Muscle layer of duodenum (tissue), 2 donors: ENCODE data around the gene HOMEZ.
"Not testable (repeated sequence)": the region's sequence is repeated elsewhere in the genome, so short reads cannot be mapped to it uniquely, and the experiment has no call there.

Experiments
- H3K27ac ChIP-seq: one replicate; pipeline ENCODE4 v1.7.0; 2013; ENCODE audit warnings: mild to moderate bottlenecking, low read length
- H3K27me3 ChIP-seq: one replicate; pipeline ENCODE4 v1.7.0; 2013; ENCODE audit warnings: low read depth, mild to moderate bottlenecking, control low read depth, low read length
- H3K36me3 ChIP-seq, 2 donors: one replicate each; pipeline ENCODE4 v1.7.0; 2013; ENCODE audit warnings: low read length in 2 of 2, control low read depth in 1 of 2, mild to moderate bottlenecking in 1 of 2; ENCODE audit not compliant: insufficient read depth in 2 of 2, control insufficient read depth in 1 of 2
- H3K4me1 ChIP-seq, 2 donors: one replicate each; pipeline ENCODE4 v1.7.0; 2013; ENCODE audit warnings: low read length in 2 of 2, mild to moderate bottlenecking in 2 of 2, control low read depth in 1 of 2, moderate library complexity in 1 of 2; ENCODE audit not compliant: insufficient read depth in 2 of 2, control insufficient read depth in 1 of 2
- H3K4me3 ChIP-seq, 2 donors: one replicate each; pipeline ENCODE4 v1.7.0; 2013; ENCODE audit warnings: low read length in 2 of 2, low read depth in 1 of 2, mild to moderate bottlenecking in 1 of 2
- H3K9me3 ChIP-seq, 2 donors: one replicate each; pipeline ENCODE4 v1.7.0; 2013; ENCODE audit warnings: low read length in 2 of 2, control low read depth in 1 of 2, mild to moderate bottlenecking in 1 of 2; ENCODE audit not compliant: control insufficient read depth in 1 of 2
- donor health status: healthy.

The HOMEZ gene

DNA sequence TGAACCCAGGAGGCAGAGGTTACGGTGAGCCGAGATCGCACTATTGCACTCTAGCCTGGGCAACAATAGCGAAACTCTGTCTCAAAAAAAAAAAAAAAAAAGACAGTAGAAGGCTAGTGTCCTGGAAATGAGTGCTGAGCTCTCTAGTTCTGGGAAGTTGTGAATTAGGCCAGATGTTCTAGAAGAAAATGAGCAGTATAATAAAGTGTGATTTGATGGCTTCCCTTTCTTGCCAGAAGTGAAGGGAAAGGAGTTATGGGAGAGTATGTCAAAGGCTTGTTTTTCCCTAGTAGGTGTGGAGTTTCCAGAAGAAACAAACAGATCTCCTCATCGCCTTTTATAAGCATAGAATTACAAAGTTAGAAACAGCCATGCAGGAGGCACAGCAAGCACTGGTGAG, 27.7 kb downstream of the HOMEZ start:
- H3K9me3 ChIP-seq: no peaks in the 10 kb centered on the region
- no peaks in the 10 kb centered on the region for H3K27me3 ChIP-seq
- H3K36me3 ChIP-seq: no peaks in the 10 kb centered on the region
- H3K4me1 ChIP-seq: no peaks in the 10 kb centered on the region
- H3K4me3 ChIP-seq: no peak overlapping the region
- H3K27ac ChIP-seq: no peak overlapping the region

DNA sequence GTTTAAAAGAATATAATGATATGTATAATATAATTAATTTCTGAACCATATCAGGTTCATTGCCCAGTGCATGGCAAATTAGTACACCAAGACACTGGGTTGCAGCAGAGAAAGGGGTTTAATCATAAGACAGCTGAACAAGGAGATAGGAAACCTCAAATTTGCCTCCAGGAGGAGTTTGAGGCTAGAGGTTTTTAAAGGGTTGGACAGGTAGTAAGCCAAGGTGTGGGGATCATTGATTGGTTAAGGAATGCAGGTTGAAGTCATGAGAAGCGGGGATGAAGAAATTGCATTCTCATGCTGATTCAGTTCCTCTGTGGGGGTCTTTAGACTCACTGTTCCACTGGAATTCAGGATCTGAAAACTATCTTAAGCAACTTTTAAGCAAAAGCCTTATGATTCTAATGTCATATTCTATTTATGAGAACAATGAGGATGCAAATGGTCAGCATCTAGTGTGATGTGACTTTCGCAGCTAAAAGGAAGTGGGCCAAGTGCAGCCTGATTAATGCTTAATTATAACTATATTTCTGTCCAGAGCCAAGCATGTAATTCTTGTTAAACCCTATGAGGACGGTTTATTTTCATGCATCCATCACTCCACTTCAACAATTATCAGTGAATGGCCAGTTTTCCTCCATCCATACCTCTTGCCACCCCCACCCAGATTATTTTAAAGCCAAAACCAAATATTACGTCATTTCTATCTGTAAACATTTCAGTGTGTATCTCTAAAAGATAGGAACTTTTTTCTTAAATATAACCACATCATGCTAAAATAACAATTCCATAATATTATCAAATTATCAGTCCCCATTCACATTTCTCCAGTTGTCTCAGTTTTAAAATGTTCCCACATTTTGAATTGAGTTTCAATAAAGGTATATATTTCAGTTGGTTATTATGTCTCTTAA, 33.3 kb downstream of the HOMEZ start:
- Histone ChIP-seq H3K27ac (no peak overlapping the region), H3K36me3 (no peaks in the 10 kb centered on the region), H3K4me1 (no peaks in the 10 kb centered on the region), H3K27me3 (no peaks in the 10 kb centered on the region), H3K4me3 (no peak overlapping the region), H3K9me3 (no peaks in the 10 kb centered on the region)

DNA sequence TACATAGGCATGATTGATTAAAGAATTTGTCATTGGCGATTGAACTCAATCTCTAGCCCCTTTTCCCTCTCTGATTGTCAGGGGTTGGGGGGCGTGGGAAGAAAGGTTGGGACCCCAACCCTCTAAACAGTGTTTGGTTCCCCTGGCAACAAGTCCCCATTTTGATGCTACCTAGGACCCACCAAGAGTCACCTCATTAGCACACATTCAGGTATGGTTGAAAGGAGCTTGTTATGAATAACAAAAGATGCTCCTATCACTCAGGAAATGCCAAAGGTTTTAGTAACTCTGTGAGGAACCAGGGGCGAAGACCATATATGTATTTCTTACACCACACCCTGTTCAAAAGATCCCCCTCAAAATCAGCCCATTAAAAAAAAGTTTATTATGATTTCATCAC, 33.9 kb downstream of the HOMEZ start:
- H3K36me3 ChIP-seq: no peaks in the 10 kb centered on the region
- H3K4me1 ChIP-seq: no peaks in the 10 kb centered on the region

DNA sequence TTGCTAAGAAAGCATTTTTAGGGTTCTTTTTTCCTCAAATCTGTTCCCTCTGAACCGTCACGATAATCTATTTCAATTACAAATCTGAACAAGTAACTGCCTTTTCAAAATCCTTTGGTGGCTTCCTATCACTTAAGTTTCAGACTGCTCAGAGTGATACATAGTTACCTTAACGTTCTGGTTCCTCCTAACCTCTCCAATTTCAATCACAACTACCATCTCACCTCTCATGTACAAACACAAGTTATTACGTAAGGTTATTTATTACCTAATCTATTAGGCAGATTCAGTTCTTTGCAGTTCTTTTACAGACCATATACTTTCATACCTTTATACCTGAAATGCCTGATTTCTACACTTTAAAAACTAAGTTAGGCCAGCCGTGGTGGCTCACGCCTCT, 36.1 kb downstream of the HOMEZ start:
- no peak overlapping the region for H3K27ac ChIP-seq

More for the DNA sequence above, 33.9 kb downstream of the HOMEZ start:
- Histone ChIP-seq H3K27me3 (no peaks in the 10 kb centered on the region), H3K4me3 (no peak overlapping the region), H3K27ac (no peak overlapping the region), H3K9me3 (no peaks in the 10 kb centered on the region)

DNA sequence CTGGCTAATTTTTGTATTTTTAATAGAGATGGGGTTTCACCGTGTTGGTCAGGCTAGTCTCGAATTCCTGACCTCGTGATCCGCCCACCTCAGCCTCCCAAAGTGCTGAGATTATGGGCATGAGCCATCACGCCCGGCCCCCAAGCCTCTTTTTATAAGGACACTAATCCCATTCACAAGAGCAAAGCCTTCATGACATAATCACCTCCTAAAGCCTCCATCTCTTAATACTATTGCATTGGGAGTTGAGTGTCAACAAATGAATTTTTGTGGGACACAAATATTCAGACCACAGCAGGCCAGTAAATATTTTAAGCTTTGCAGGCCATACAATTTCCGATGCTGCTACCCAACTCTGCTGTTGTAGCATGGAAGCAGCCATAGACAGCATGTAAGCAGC, 37.3 kb downstream of the HOMEZ start:
- Histone ChIP-seq H3K4me3 (no peak overlapping the region), H3K27ac (no peak overlapping the region), H3K27me3 (no peaks in the 10 kb centered on the region), H3K9me3 (no peaks in the 10 kb centered on the region), H3K4me1 (no peaks in the 10 kb centered on the region), H3K36me3 (no peaks in the 10 kb centered on the region)

More for the DNA sequence above, 36.1 kb downstream of the HOMEZ start:
- Histone ChIP-seq H3K4me1 (no peaks in the 10 kb centered on the region), H3K4me3 (no peak overlapping the region), H3K27me3 (no peaks in the 10 kb centered on the region), H3K9me3 (no peaks in the 10 kb centered on the region), H3K36me3 (no peaks in the 10 kb centered on the region)

DNA sequence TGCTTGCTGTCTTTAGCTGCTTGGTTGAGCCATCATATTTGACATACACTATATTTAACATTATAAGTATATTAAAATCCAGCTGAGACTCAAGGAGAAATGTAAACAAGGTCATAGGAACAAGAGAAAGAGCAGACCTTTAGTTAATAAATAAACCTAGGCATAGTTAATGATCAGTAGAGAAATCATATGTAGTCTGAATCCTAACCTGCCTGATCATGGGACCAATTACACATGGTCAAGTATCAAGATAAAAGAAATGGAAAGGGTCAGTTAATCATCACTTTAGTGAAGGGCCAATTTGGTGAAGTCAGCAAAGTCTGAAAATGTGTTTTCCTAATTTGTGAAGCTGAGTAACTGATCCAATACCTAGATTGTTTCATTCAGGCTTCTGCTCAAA, 40.6 kb downstream of the HOMEZ start:
- no peak overlapping the region for H3K4me3 ChIP-seq
- H3K4me1 ChIP-seq: no peaks in the 10 kb centered on the region
- H3K27ac ChIP-seq: no peak overlapping the region
- H3K36me3 ChIP-seq: no peaks in the 10 kb centered on the region
- H3K27me3 ChIP-seq: no peaks in the 10 kb centered on the region
- no peaks in the 10 kb centered on the region for H3K9me3 ChIP-seq

DNA sequence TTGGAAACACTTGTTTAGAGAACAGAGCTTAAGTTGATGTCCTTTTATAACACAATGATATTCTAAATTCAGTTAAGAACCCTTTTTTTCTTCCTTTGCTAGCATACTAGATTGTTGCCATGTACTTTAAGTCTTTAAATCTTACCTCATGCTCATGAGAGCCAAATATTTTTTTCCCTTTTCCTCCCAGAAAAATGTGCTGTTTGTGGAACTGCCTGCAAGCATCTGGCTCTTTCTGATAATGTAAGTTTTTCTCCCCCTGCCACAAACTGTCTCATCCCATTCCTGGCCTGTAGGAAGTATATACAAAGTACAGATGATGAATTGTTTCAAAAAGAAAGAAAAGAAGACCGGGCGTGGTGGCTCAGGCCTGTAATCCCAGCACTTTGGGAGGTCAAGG, 42.9 kb downstream of the HOMEZ start:
- H3K36me3 ChIP-seq: no peaks in the 10 kb centered on the region
- H3K4me1 ChIP-seq: no peaks in the 10 kb centered on the region
- no peak overlapping the region for H3K4me3 ChIP-seq
- no peaks in the 10 kb centered on the region for H3K9me3 ChIP-seq
- no peaks in the 10 kb centered on the region for H3K27me3 ChIP-seq
- no peak overlapping the region for H3K27ac ChIP-seq

DNA sequence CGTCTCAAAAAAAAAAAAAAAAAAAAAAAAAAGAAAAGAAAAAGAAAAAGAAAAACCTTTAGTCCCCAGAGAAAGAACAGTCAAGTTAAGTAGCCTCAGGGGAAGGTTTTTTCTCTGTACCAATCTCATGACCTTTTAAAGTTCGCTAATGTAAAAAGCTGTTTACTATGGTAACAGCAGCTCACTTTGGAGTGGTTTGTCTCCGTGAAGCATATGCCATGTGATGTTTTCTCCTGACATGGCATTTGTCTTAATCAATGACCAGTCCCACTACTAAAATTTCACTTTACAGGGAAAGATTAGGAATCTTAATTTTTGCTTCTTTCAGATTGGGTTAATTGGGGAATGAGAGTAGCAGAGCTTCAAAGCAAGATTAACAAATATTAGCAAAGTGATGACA, 43.9 kb downstream of the HOMEZ start:
- Histone ChIP-seq H3K36me3 (no peaks in the 10 kb centered on the region), H3K27me3 (no peaks in the 10 kb centered on the region)

DNA sequence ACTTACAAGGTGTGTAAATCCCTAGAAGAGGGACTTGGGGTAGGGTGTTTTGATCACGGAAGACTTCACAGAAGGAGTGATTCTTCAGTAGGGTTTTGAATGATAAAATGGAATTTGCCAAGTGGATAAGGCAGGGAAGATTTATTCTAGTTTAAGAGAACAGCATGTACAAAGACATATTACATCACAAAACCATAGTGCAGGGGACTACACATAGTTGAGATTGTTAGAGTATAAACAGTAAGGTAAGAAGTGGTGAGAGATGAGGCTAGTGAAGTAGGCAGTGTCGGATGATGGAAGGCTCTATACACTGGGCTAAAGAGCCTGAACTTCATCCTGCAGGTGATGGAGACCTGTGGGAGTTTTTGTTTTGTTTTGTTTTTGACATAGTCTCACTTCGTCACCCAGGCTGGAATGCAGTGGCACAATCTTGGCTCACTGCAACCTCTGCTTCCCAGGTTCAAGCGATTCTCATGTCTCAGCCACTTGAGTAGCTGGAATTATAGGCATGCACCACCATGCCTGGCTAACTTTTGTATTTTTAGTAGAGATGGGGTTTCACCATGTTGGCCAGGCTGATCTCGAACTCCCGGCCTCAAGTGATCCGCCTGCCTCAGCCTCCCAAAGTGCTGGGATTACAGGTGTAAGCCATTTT, 44.7 kb downstream of the HOMEZ start:
- H3K9me3 ChIP-seq, H3K27me3 ChIP-seq, H3K4me3 ChIP-seq, H3K27ac ChIP-seq, H3K36me3 ChIP-seq, H3K4me1 ChIP-seq: not testable (repeated sequence)

More for the DNA sequence above, 43.9 kb downstream of the HOMEZ start:
- Histone ChIP-seq H3K27ac (no peak overlapping the region), H3K9me3 (no peaks in the 10 kb centered on the region), H3K4me3 (no peak overlapping the region), H3K4me1 (no peaks in the 10 kb centered on the region)

DNA sequence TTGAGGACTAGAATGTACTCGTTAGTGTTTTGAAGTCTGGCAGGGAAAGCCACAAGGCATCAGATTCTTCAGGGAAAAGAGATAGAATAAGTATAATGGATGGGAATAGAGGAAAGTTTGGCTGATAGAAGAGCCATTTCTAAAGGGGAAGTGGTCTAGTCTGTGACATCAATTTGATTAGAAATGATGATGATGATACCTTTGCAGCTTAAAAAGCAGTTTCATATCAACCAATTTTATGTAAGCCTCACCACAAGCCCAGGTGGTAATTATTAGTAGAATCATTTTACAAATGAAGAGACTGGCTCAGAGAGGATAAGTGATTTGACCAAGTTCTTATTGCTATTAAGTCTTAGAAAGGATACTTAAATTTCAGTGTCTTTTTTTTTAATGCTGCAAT, 45.3 kb downstream of the HOMEZ start:
- no peaks in the 10 kb centered on the region for H3K9me3 ChIP-seq
- no peak overlapping the region for H3K27ac ChIP-seq
- H3K4me1 ChIP-seq: no peaks in the 10 kb centered on the region
- H3K27me3 ChIP-seq: no peaks in the 10 kb centered on the region
- H3K36me3 ChIP-seq: no peaks in the 10 kb centered on the region
- no peak overlapping the region for H3K4me3 ChIP-seq

DNA sequence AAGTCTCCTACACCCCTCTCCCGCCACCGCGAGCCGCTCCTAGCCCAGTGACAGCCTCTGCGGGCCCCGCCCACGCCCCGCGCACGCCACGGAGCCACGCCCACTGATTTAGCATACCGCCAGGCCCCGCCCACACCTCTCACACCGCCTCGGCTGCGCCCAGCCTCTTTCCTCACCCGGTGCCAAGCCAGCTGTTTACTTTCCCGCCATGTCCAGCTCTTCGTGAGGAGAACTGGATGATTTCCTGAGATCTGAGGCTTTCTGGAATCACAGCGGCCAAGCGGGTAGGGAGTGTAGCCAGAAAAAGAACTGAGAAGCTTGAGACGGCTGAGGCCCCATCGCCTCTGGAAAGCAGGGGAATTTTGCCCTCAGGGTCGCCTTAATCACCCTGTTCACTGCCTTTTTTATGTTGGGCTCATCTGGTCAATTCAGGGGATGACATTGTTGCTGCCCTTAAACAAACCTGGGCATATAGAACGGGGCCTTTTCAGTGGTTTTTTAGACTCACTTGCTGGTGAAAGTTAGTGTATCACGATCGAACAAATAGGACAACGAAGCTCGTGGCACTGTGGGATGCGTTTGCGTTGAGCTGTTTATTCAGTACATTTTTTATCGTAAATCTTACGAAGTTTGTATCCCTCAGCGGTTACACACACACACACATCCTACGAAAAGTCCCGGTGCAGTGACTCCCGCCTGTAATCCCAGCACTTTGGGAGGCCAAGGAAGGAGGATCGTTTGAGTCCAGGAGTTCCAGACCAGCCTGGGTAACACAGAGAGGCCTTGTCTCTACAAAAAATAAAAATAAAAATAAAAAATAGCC, 47.9 kb downstream of the HOMEZ start, which contains the start of gene RNF212B:
TSS of gene RNF212B (plus strand) at position 165 of the 823 bp plus-strand sequence. CDS start 2,410 bp downstream, outside the sequence.
- no peaks in the 10 kb centered on the region for H3K27me3 ChIP-seq
- H3K4me1 ChIP-seq: no peaks in the 10 kb centered on the region
- H3K27ac ChIP-seq: no peak within 1 kb of the TSS
- H3K9me3 ChIP-seq: no peaks in the 10 kb centered on the region
- H3K36me3 ChIP-seq: no peaks in the 10 kb centered on the region
- H3K4me3 ChIP-seq: peak within 1 kb of the TSS; percentile 42 to 53
